ENCODE measurements around the gene DRD4. TPM values are rescaled to one million over a fixed set of nuclear protein-coding genes. Genes with fewer than 3 reads are reported as not detected.

DRD4 gene
- polyA plus RNA-seq, 2 of the 4 experiments (the other 2 are of a cell fraction): not detected

GRCh38 chr11:673866-674265 lies 36.8 kb downstream of the DRD4 start:
- FAIRE-seq: no peak
- POLR2A ChIA-PET: no interaction called here

More at GRCh38 chr11:673866-674265, 36.8 kb downstream of the DRD4 start:
- Histone ChIP-seq H3K4me2 (no peak overlapping the region), H3K27ac (no peak overlapping the region), H3K9me3 (no peaks in the 10 kb centered on the region), H3K4me1 (no peaks in the 10 kb centered on the region), H3K4me3 (no peak overlapping the region)
- ATAC-seq (no peak), DNase-seq (ENCODE audit: low read depth in 1 of 2, low spot score in 1 of 2) (no peak)
- WGBS (ENCODE audit: missing lambda C conversion rate): 93% methylated on average over 8 of the region's 8 CpGs
- TF ChIP-seq CBX2 (IDR thresholded peaks at IDR 0.05; ENCODE audit: borderline replicate concordance, low read depth): no peak
- no peak for TF ChIP-seq ZNF302 (CRISPR knock-in tag; IDR thresholded peaks at IDR 0.05)
- TF ChIP-seq FOSL2 (IDR thresholded peaks at IDR 0.05): no peak
- no peak for TF ChIP-seq FOSL2 (CRISPR knock-in tag; IDR thresholded peaks at IDR 0.05)
- no peak for TF ChIP-seq FOXS1 (CRISPR knock-in tag; IDR thresholded peaks at IDR 0.05)
- TF ChIP-seq PHF8 (IDR thresholded peaks at IDR 0.05; ENCODE audit: borderline replicate concordance, low read depth): no peak
- no peak for TF ChIP-seq BCL3 (IDR thresholded peaks at IDR 0.05)
- no peak for TF ChIP-seq TP53 (CRISPR knock-in tag; IDR thresholded peaks at IDR 0.05)
- TF ChIP-seq HOXB5 (CRISPR knock-in tag; IDR thresholded peaks at IDR 0.05): no peak
- TF ChIP-seq TFCP2L1 (CRISPR knock-in tag; IDR thresholded peaks at IDR 0.05): no peak
- TF ChIP-seq HDAC2 (IDR thresholded peaks at IDR 0.05): no peak
- no peak for TF ChIP-seq REST (IDR thresholded peaks at IDR 0.05)
- no peak for TF ChIP-seq POLR2A (IDR thresholded peaks at IDR 0.05; ENCODE audit: low read length)
- no peak for TF ChIP-seq HMGXB4 (CRISPR knock-in tag; IDR thresholded peaks at IDR 0.05; ENCODE audit: borderline replicate concordance)
- TF ChIP-seq MAFK (IDR thresholded peaks at IDR 0.05; ENCODE audit: partially characterized antibody): no peak
- TF ChIP-seq ATOH8 (CRISPR knock-in tag; IDR thresholded peaks at IDR 0.05; ENCODE audit: low read depth): no peak
- no peak for TF ChIP-seq E2F6 (IDR thresholded peaks at IDR 0.05; ENCODE audit: borderline replicate concordance, low read depth)
- no peak for TF ChIP-seq RNF2 (IDR thresholded peaks at IDR 0.05; ENCODE audit: borderline replicate concordance, low read depth)
- TF ChIP-seq BHLHE40 (IDR thresholded peaks at IDR 0.05; ENCODE audit: low read depth, low read length): no peak
- no peak for TF ChIP-seq PBX3 (IDR thresholded peaks at IDR 0.05)
- no peak for TF ChIP-seq ELK1 (IDR thresholded peaks at IDR 0.05; ENCODE audit: low read depth, low read length)
- CTCF ChIA-PET: interaction anchor here (0.9 to 3.8 kb wide), 6 partner anchors 9 to 155 kb away, joined by 3 to 26 read pairs (median 8); no protein-coding TSS in a partner anchor

Measured in A549 (cell line).